Endothelial cell of umbilical vein (primary cell): Measurements from ENCODE around the gene FAM186B. TPM values are rescaled to one million over a fixed set of nuclear protein-coding genes. Genes with fewer than 3 reads are reported as not detected.

Source experiments
- BruUV-seq: library from RNA; stranded (reverse); fragments of 400-500 nt; replicated peaks from 2 replicates; lab custom pipeline; 2021; lab: Mats Ljungman, UMichigan
- CTCF ChIA-PET: fragments of 300-600, 350-600 bp; sonication (Branson Sonifier 250); formaldehyde crosslinking; loops from one replicate; lab custom pipeline; 2021; ENCODE audit warnings: antibody characterized with exemption, inconsistent platforms; lab: Charles Lee
- POLR2A ChIA-PET: fragments of 300-600, 350-600 bp; sonication (Branson Sonifier 250); formaldehyde crosslinking; loops from one replicate; lab custom pipeline; 2021; ENCODE audit warnings: antibody characterized with exemption, inconsistent platforms; lab: Charles Lee
- DNase-seq: peaks from one replicate; pipeline ENCODE4 v3.0.0-alpha.2; 2011; ENCODE audit warnings: low read depth, low spot score
- FAIRE-seq: peaks from 2 replicates; lab custom pipeline; 2011; peaks lifted over from hg19 to GRCh38; lab: Jason Lieb, UNC
- H2AFZ ChIP-seq: 2 replicates; pipeline ENCODE4 v1.6.0; 2012; ENCODE audit warnings: low read depth, low read length, control low read depth, inconsistent platforms
- H3K27ac ChIP-seq: 2 replicates; pipeline ENCODE4 v1.5.1; 2011; ENCODE audit warnings: low read depth, mild to moderate bottlenecking, control low read depth, low read length, moderate library complexity; ENCODE audit not compliant: insufficient read depth
- H3K27me3 ChIP-seq, 2 experiments: 2 replicates each; pipeline versions ENCODE4 v1.6.0 to v1.6.1; 2011; ENCODE audit warnings: low read length in 2 of 2, mixed read lengths in 1 of 2; ENCODE audit not compliant: control insufficient read depth in 2 of 2, insufficient read depth in 2 of 2
- H3K36me3 ChIP-seq, 2 experiments: 2 replicates in 1 of 2; 3 replicates in 1 of 2; pipeline ENCODE4 v1.5.1; 2011; ENCODE audit warnings: low read length in 2 of 2, mild to moderate bottlenecking in 1 of 2, moderate library complexity in 1 of 2; ENCODE audit not compliant: control insufficient read depth in 2 of 2, insufficient read depth in 2 of 2; ENCODE audit errors: extremely low read depth in 1 of 2
- H3K4me1 ChIP-seq: 3 replicates; pipeline ENCODE4 v1.5.1; 2011; ENCODE audit warnings: mild to moderate bottlenecking, low read length; ENCODE audit not compliant: control insufficient read depth, insufficient read depth; ENCODE audit errors: extremely low read depth
- H3K4me2 ChIP-seq: 2 replicates; pipeline ENCODE4 v1.6.1; 2011; ENCODE audit warnings: low read length, control low read depth, mixed read lengths; ENCODE audit not compliant: insufficient read depth
- H3K4me3 ChIP-seq, 3 experiments: fragments of 200-600 bp in 1 of 3; sonication (generic), shearing (Covaris generic) in 1 of 3; replicated peaks in 1 of 3; 2 replicates each; pipeline ENCODE4 v1.5.1; 2011 to 2016; ENCODE audit warnings: control low read depth in 3 of 3, low read length in 3 of 3, mild to moderate bottlenecking in 2 of 3, inconsistent platforms in 1 of 3, low read depth in 1 of 3, moderate library complexity in 1 of 3; ENCODE audit not compliant: insufficient read depth in 1 of 3
- H3K79me2 ChIP-seq: 2 replicates; pipeline ENCODE4 v1.6.0; 2012; ENCODE audit warnings: low read length, inconsistent platforms; ENCODE audit not compliant: control insufficient read depth, insufficient read depth
- H3K9ac ChIP-seq: replicated peaks from 2 replicates; pipeline ENCODE3; 2011; ENCODE audit warnings: low read length, control low read depth; ENCODE audit not compliant: insufficient read depth; ENCODE audit errors: extremely low read depth
- H3K9me1 ChIP-seq: replicated peaks from 3 replicates; pipeline ENCODE4 v1.6.0; 2011; ENCODE audit warnings: mild to moderate bottlenecking, low read length; ENCODE audit not compliant: control insufficient read depth, insufficient read depth; ENCODE audit errors: extremely low read depth
- H3K9me3 ChIP-seq: replicated peaks from 2 replicates; pipeline ENCODE4 v1.5.1; 2012; ENCODE audit warnings: low read length, inconsistent platforms; ENCODE audit not compliant: control insufficient read depth, insufficient read depth
- H4K20me1 ChIP-seq: replicated peaks from 2 replicates; pipeline ENCODE3; 2011; ENCODE audit warnings: mild to moderate bottlenecking, low read length; ENCODE audit not compliant: control insufficient read depth, insufficient read depth; ENCODE audit errors: extremely low read depth
- EZH2 ChIP-seq: IDR thresholded peaks from 2 replicates; pipeline ENCODE4 v1.6.1; 2012; ENCODE audit warnings: borderline replicate concordance, low read depth, mild to moderate bottlenecking, moderate library complexity, low read length, inconsistent platforms; ENCODE audit not compliant: severe bottlenecking
- FOS ChIP-seq: IDR thresholded peaks from 2 replicates; pipeline ENCODE4 v1.6.1; 2011; ENCODE audit warnings: mild to moderate bottlenecking, low read length, moderate library complexity, borderline replicate concordance; ENCODE audit not compliant: insufficient read depth
- GATA2 ChIP-seq: IDR thresholded peaks from 2 replicates; pipeline ENCODE4 v1.7.0; 2011; ENCODE audit warnings: low read depth, mild to moderate bottlenecking, moderate library complexity, mixed read lengths, low read length; ENCODE audit not compliant: insufficient read length, insufficient read depth
- JUN ChIP-seq: IDR thresholded peaks from 2 replicates; pipeline ENCODE4 v1.6.1; 2011; ENCODE audit warnings: borderline replicate concordance, low read depth; ENCODE audit not compliant: insufficient read length, insufficient read depth
- MAX ChIP-seq: IDR thresholded peaks from 2 replicates; pipeline ENCODE4 v1.6.1; 2011; ENCODE audit not compliant: insufficient read depth, insufficient read length
- MYC ChIP-seq: IDR thresholded peaks from one replicate; pipeline ENCODE4 v1.6.1; 2011; ENCODE audit warnings: mild to moderate bottlenecking, low read depth, low read length
- POLR2A ChIP-seq: IDR thresholded peaks from 2 replicates; pipeline ENCODE4 v1.6.1; 2012; ENCODE audit warnings: low read depth, mild to moderate bottlenecking, control low read depth, low read length
- POLR2AphosphoS5 ChIP-seq: IDR thresholded peaks from 2 replicates; pipeline ENCODE4 v1.6.1; 2012; ENCODE audit warnings: low read depth, mild to moderate bottlenecking, control low read depth, low read length, moderate library complexity; ENCODE audit not compliant: insufficient read depth
- dilution Hi-C: fragments of 300-500 bp; cut with MboI; formaldehyde crosslinking; loops from one replicate; pipeline ENCODE4 v1.15.0; 2019; ENCODE audit warnings: low sequenced_read_pairs; ENCODE audit not compliant: extremely low pct_ligation_motif_present
- intact Hi-C: fragments of 100-400 bp; cut with micrococcal nuclease; formaldehyde crosslinking; loops from one replicate; pipeline ENCODE4 v1.10.0; 2022
- polyA plus RNA-seq, 4 experiments: library from polyadenylated mRNA; depleted of rRNA in 3 of 4; stranded (reverse) in 3 of 4; unstranded in 1 of 4; fragments of >200 nt; gene quantifications; 2 replicates each; pipeline versions ENCODE4 v1.2.1 to v1.2.3, GENCODE V29; 2011 to 2012; ENCODE audit warnings: missing spikeins in 1 of 4
- total RNA-seq: library from RNA; stranded (reverse); gene quantifications from 2 replicates; pipeline ENCODE4 v1.2.3, GENCODE V29; 2021
- TF ChIP-seq, protein P1 (sequence below), 2 donors: IDR thresholded peaks; 1 replicate in 1 of 2; 2 replicates in 1 of 2; pipeline ENCODE4 v1.5.1; 2011; ENCODE audit warnings: low read length in 2 of 2, mild to moderate bottlenecking in 2 of 2, moderate library complexity in 2 of 2, control low read depth in 1 of 2, inconsistent platforms in 1 of 2, low read depth in 1 of 2; ENCODE audit not compliant: insufficient read depth in 1 of 2; ENCODE audit errors: extremely low read depth in 1 of 2

Gene FAM186B
- total and polyA plus RNA-seq, 2 donors (not counting 3 experiments of a cell fraction or from before 2014, with no cell fraction given) = 0.10 to 0.33 TPM

GRCh38 chr12:49568442-49569162 lies 36.8 kb downstream of the FAM186B start:
- H3K27me3 ChIP-seq = no peaks in the 10 kb centered on the region
- dilution Hi-C loops = no loop called here
- no peaks in the 10 kb centered on the region for H4K20me1 ChIP-seq
- ChIA-PET POLR2A (interaction anchor here (0.8 kb wide), 1 partner anchor 108 kb away, joined by 3 read pairs; no protein-coding TSS in a partner anchor), CTCF (interaction anchor here (1.1 to 1.9 kb wide), 2 partner anchors 12 to 209 kb away, joined by 6 to 10 read pairs; no protein-coding TSS in a partner anchor)
- peak overlapping the region; percentile 80 for H3K27ac ChIP-seq
- peak overlapping the region; percentile 64 to 86 (median 82) for H3K4me3 ChIP-seq
- TF ChIP-seq POLR2AphosphoS5 = no peak
- TF ChIP-seq, protein P1, sequence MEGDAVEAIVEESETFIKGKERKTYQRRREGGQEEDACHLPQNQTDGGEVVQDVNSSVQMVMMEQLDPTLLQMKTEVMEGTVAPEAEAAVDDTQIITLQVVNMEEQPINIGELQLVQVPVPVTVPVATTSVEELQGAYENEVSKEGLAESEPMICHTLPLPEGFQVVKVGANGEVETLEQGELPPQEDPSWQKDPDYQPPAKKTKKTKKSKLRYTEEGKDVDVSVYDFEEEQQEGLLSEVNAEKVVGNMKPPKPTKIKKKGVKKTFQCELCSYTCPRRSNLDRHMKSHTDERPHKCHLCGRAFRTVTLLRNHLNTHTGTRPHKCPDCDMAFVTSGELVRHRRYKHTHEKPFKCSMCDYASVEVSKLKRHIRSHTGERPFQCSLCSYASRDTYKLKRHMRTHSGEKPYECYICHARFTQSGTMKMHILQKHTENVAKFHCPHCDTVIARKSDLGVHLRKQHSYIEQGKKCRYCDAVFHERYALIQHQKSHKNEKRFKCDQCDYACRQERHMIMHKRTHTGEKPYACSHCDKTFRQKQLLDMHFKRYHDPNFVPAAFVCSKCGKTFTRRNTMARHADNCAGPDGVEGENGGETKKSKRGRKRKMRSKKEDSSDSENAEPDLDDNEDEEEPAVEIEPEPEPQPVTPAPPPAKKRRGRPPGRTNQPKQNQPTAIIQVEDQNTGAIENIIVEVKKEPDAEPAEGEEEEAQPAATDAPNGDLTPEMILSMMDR (IDR thresholded peaks at IDR 0.05; ENCODE audit: extremely low read depth in 1 of 2, insufficient read depth in 1 of 2, low read depth in 1 of 2, low read length in 2 of 2) = no peak
- TF ChIP-seq POLR2A = no peak
- no peak for TF ChIP-seq MAX
- TF ChIP-seq GATA2 = no peak
- TF ChIP-seq JUN = no peak
- TF ChIP-seq FOS = no peak
- TF ChIP-seq MYC = no peak
- no peak for TF ChIP-seq EZH2
- FAIRE-seq = no peak
- H2AFZ ChIP-seq = peak overlapping the region; percentile 83
- BruUV-seq = TSS peak; percentile 18
- peak overlapping the region; percentile 87 for H3K9ac ChIP-seq
- peak; percentile 34 for DNase-seq
- peaks cover 14% of the 10 kb centered on the region for H3K4me1 ChIP-seq
- no peaks in the 10 kb centered on the region for H3K9me3 ChIP-seq
- no peaks in the 10 kb centered on the region for H3K9me1 ChIP-seq
- peaks cover 0 to 14% of the 10 kb centered on the region in 2 experiments for H3K36me3 ChIP-seq
- peaks cover 20% of the 10 kb centered on the region for H3K79me2 ChIP-seq
- peak overlapping the region; percentile 87 for H3K4me2 ChIP-seq
- intact Hi-C loops = loop anchor here (2.0 to 5.0 kb wide), 2 partner anchors 138 to 211 kb away; partner anchors contain the start of gene FMNL3
